GM12878 (cell line): ENCODE measurements around the gene ASB10.

Source experiments
- CTCF ChIP-seq, 3 experiments: IDR thresholded peaks in 2 of 3; conservative IDR thresholded peaks in 1 of 3; 2 replicates each; pipeline ENCODE4 v1.5.1; 2011; ENCODE audit warnings: low read depth in 3 of 3, low read length in 3 of 3, mild to moderate bottlenecking in 3 of 3, control low read depth in 2 of 3, moderate library complexity in 2 of 3, inconsistent platforms in 1 of 3, mixed read lengths in 1 of 3; ENCODE audit not compliant: control insufficient read depth in 2 of 3, insufficient read depth in 1 of 3; ENCODE audit errors: extremely low read depth in 1 of 3
- EP300 ChIP-seq, 2 experiments: fragments of 150-350 bp in 1 of 2; IDR thresholded peaks; 2 replicates each; pipeline ENCODE4 v1.6.1; 2011 to 2012; ENCODE audit warnings: low read depth in 2 of 2, low read length in 2 of 2, borderline replicate concordance in 1 of 2, improper control_type of control experiment in 1 of 2, inconsistent platforms in 1 of 2; ENCODE audit not compliant: control insufficient read depth in 1 of 2
- HSF1 ChIP-seq: fragments of 150-350 bp; IDR thresholded peaks from 2 replicates; pipeline ENCODE4 v1.6.1; 2014; ENCODE audit warnings: mild to moderate bottlenecking, low read depth, low read length
- NR2C2 ChIP-seq: IDR thresholded peaks from 2 replicates; pipeline ENCODE4 v1.6.1; 2011; ENCODE audit warnings: borderline replicate concordance, low read depth; ENCODE audit not compliant: control insufficient read depth, insufficient read length
- POLR2A ChIP-seq: IDR thresholded peaks from 2 replicates; pipeline ENCODE4 v1.6.1; 2011; ENCODE audit warnings: low read depth, mild to moderate bottlenecking, low read length
- TAF1 ChIP-seq: IDR thresholded peaks from 2 replicates; pipeline ENCODE4 v1.6.1; 2011; ENCODE audit warnings: mild to moderate bottlenecking, low read depth, low read length, borderline replicate concordance
- ZBED1 ChIP-seq: IDR thresholded peaks from 2 replicates; pipeline ENCODE4 v1.6.1; 2016; ENCODE audit warnings: borderline replicate concordance

- TF ChIP-seq POLR2A (no peak), HSF1 (no peak), TAF1 (no peak), NR2C2 (no peak), ZBED1 (no peak), EP300 (IDR thresholded peaks at IDR 0.05; ENCODE audit: borderline replicate concordance in 1 of 2, control insufficient read depth in 1 of 2, low read depth in 2 of 2, low read length in 2 of 2) (no peak), CTCF (IDR thresholded peaks at IDR 0.05 in 2 of 3, conservative IDR thresholded peaks at IDR 0.05 in 1 of 3; ENCODE audit: control insufficient read depth in 2 of 3, extremely low read depth in 1 of 3, insufficient read depth in 1 of 3, low read depth in 3 of 3, low read length in 3 of 3) (no peak)
Observed at GRCh38 chr7:151231080-151231479, 44.0 kb upstream of the ASB10 start.
